Measurements from ENCODE around the gene C6orf62.

DNA sequence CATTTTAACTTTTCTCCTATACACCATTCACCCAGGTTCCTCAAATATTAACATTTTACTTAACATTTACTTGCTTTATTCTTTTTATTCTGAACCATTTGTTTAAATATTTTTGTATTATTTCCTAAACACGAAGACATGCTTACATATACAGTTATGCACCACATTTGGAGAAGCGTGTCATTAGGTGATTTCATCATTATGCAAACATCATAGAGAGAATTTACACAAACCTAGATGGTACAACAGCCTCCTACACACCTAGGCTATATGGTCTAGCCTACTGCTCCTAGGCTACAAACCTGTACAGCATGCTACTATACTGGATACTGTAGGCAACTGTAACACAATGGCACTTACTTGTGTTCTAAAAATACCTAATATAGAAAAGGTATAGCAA lies 58.8 kb downstream of the C6orf62 start:
- no peak for TF ChIP-seq POLR2A (IDR thresholded peaks at IDR 0.05)
- TF ChIP-seq, protein P1, sequence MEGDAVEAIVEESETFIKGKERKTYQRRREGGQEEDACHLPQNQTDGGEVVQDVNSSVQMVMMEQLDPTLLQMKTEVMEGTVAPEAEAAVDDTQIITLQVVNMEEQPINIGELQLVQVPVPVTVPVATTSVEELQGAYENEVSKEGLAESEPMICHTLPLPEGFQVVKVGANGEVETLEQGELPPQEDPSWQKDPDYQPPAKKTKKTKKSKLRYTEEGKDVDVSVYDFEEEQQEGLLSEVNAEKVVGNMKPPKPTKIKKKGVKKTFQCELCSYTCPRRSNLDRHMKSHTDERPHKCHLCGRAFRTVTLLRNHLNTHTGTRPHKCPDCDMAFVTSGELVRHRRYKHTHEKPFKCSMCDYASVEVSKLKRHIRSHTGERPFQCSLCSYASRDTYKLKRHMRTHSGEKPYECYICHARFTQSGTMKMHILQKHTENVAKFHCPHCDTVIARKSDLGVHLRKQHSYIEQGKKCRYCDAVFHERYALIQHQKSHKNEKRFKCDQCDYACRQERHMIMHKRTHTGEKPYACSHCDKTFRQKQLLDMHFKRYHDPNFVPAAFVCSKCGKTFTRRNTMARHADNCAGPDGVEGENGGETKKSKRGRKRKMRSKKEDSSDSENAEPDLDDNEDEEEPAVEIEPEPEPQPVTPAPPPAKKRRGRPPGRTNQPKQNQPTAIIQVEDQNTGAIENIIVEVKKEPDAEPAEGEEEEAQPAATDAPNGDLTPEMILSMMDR (IDR thresholded peaks at IDR 0.05), result no peak

All from heart left ventricle (tissue), 13 donors.